Hindlimb muscle (tissue), 1 donor: ENCODE data around the gene ANKRD33B. TPM values are rescaled to one million over a fixed set of nuclear protein-coding genes. Genes with fewer than 3 reads are reported as not detected.
"Not testable (repeated sequence)": the region's sequence is repeated elsewhere in the genome, so short reads cannot be mapped to it uniquely, and the experiment has no call there.

Experiments used
- DNase-seq: peaks from one replicate; pipeline ENCODE4 v3.0.0-alpha.2; 2013
- polyA plus RNA-seq: library from polyadenylated mRNA; unstranded; fragments of 120-200 nt; gene quantifications from one replicate; pipeline ENCODE4 v1.2.1, GENCODE V29; 2013; ENCODE audit not compliant: insufficient read length

ANKRD33B gene
- polyA plus RNA-seq, 1 donor: 2.5 TPM

DNA sequence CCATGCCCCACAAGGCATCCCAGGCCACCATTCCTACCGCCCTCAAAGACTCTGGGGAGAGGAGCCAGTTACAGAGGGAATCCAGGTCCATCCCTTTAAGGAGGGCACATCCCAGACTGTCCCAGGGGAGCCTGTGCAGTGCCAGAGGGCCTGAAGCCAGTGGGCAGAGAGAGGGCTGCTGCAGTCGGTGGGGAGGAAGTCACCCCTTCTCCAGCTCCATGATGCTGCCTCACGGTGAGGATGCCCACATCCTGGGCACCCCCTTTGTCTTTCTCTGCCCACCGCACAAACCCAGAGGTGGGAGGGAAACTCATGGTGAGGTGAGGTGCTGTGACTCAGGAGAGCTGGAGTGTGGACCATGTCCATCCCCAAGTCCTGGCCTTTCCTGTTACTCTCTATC is 26.2 kb upstream of the ANKRD33B start:
- no peak for DNase-seq

DNA sequence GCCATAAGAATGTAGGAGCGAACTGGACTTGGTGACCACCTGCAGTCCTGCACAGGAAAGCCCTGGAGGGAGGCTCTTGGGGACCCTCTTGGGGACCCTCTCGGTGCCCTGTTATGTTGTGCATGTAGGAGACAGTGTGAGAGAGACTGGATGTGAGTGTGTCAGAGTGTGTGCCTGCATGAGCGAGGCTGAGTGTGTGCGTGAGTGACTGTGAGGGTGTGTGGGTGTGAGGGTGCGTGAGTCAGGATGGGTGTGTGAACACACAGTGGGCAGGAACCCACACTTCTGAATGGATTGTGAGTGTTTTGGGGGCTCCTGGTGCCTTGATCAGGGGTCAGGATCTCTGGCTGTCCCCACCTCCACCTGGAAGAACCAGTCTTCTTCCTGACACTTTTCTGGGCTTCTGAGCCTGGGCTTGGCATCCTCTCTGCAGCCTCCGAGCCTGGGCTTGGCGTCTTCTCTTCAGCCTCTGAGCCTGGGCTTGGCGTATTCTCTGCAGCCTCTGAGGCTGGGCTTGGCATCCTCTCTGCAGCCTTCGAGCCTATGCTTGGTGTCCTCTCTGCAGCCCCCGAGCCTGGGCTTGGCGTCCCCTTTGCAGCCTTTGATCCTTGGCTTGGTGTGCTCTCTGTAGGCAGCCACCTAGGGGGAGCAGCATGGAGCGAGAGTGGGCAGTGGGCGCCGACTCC is 25.6 kb upstream of the ANKRD33B start:
- no peak for DNase-seq

DNA sequence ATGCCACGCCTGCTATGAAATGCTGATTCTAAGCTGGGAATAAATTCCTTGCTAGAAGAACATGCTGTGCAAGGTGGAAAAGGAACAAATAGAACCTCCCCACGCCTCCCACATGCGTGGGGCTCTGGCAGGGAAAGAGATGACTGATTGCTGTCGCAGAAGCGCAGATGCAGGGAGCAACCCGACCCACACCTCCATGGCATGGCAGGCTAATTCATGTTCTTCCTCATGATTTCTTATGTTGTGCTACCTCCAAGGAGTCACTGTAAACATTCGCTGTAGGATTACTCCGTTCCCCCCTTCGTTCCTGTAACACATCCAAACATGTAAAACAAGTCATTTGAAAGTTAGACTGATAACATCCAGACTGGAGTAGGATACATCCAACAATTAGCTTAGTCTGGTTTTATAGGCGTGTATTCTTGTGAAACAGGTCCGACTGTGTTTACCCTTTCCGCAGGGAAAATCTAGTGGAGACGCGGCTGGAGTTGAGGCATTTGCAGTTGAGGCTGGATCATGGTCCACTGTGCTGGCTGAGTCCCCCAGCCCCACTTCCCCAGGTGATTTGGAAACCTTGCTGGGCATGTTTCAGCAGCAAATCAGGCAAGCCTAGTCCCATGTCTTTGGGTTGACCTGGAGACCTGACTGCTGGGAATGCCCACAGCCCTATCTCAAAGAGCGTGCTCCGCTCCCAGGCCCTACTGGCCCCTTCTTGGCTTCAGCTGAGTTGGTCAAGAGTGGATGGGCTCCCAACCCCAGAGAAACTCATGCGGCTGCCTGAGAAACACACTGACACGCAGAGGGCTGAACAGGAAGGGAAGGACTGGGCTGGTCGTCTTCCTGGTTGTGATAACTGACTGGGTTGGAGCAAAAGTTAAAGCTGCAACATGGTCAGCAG is 24.8 kb upstream of the ANKRD33B start:
- no peak for DNase-seq

DNA sequence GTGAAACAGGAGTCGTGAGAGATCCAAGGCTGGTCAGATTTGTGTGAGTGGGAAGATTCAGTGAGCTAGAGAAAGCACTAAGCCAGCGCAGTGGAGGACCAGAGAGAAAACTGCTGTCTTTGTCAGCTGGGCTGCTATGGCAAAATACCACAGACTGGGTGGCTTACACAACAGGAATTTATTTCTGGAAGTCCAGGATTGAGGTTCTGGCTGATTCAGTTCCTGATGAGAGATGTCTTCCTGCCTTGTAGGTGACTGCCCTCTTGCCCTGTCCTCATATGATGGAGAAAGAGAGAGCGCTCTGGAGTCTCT is 24.2 kb upstream of the ANKRD33B start:
- no peak for DNase-seq

DNA sequence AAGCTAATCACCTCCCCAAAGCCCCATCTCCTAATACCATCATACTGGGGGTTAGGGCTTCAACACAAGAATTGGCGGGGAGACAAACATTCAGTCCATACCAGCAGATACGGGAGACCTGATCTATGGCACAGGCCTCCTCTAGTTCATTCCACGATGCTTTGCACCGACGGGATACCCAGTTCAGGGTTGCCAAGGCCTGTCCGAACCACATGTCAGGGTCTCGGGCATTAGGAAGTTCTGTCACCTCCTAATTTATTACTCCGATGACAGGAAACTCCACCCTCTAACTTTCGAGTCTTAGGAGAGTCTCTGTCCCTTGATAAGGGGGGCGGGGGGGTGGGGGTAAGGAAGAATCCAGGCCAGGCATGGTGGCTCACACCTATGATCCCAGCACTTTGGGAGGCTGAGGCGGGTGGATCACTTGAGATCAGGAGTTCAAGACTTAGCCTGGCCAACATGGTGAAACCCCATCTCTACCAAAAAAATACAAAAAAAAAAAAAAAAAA is 23.8 kb upstream of the ANKRD33B start:
- no peak for DNase-seq

DNA sequence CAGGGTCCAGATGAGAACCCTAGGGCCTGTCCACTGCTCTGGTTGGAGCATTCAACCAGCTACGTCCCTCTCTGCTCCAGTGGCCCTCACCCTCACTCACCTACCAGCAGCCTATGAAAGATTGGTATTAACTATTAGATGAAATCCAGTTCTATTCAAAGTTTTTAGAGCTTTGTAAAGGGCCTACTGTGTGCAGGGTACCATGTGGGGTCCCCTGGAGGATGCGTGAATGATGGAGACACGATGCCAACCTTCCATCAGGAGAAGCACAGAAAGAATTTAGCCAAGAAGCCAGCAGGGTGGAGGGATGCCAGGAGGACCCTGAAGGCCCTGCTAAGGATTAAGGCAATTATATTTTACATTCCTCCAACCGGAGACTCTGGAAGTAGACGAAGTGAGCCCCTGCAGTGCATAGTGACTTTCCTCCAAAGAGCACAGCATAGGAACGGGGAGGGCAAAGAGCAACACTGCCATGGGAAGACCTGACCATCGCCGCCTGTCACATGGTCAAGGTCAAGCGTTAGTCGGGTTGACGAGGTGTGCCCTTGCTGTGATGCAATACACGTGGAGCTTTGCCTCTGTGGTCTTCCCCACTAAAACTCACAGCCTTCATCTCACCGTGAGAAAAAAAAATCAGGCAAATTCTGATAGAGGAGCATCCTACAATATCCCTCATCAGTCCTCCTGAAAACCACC is 22.8 kb upstream of the ANKRD33B start:
- no peak for DNase-seq

DNA sequence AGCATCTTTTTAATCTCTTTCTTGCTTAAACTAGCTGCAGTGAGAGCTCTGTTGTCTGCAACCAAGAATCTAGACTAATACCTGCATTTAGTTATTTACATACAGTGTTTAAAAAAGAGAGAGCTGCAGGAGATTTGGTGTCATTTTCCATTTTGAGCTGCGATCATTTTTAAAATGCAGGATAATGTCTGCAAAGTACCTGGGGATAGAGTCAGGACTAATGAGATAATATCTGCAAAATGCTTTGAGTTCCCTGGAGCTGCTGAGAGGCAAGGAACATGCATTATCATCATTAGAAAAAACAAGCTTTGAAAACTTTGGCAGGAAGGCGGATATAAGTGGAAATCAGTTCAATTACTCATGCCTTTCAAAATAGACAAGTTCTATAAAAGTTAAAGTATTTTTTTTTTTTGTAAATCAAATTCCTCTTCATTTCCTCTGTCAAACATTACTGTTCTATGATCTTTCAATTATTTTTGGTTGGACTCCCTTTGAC is 21.8 kb upstream of the ANKRD33B start:
- no peak for DNase-seq

DNA sequence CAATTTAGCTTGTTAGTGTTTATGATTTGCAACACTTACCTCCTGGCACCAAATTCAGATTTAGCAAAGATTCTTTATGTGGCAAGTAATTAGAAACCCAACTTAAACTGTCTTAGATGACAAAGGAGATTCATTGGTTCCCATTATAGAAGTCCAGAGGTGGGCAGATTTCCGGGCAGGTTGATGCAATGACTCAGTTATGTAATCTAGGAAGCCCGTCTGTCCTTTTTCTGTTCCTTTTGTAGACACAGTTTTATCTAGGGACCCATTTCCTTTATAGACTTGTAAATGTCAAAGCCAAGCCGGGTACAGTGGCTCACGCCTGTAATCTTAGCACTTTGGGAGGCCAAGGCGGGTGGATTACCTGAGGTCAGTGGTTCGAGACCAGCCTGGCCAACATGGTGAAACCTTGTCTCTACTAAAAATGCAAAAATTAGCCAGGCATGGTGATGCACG is 20.3 kb upstream of the ANKRD33B start:
- DNase-seq: no peak

DNA sequence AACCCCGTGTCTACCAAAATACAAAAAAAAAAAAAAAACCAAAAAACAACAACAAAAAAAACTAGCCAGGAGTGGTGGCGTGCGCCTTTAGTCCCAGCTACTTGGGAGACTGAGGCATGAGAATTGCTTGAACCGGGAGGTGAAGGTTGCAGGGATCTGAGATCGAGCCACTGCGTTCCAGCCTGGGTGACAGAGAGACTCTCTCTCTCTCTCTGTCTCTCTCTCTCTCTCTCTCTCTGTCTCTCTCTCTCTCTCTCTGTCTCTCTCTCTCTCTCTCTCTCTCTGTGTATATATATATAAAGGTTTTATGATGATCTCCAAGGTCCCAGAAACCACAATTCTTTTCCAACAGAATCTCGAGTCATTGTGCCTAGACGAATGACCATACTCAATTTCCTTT is 18.8 kb upstream of the ANKRD33B start:
- no peak for DNase-seq

DNA sequence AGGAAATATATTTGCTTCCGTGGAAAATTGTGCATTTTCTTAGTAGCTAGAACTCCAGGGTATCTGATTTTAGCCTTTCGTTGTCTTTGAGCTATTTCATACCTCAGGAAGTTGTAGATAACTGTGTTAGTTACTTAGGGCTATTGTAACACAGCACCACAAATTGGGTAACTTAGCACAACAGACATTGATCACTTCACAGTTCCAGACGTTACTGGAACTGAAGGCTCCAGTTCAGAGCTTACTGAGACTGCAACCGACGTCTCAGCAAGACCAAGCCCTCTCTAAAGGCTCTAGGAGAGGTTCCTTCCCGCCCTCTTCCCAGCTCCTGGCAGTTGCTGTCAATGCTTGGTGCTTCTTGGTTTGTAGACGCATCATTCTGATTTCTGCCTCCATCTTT is 17.7 kb upstream of the ANKRD33B start:
- DNase-seq: no peak

DNA sequence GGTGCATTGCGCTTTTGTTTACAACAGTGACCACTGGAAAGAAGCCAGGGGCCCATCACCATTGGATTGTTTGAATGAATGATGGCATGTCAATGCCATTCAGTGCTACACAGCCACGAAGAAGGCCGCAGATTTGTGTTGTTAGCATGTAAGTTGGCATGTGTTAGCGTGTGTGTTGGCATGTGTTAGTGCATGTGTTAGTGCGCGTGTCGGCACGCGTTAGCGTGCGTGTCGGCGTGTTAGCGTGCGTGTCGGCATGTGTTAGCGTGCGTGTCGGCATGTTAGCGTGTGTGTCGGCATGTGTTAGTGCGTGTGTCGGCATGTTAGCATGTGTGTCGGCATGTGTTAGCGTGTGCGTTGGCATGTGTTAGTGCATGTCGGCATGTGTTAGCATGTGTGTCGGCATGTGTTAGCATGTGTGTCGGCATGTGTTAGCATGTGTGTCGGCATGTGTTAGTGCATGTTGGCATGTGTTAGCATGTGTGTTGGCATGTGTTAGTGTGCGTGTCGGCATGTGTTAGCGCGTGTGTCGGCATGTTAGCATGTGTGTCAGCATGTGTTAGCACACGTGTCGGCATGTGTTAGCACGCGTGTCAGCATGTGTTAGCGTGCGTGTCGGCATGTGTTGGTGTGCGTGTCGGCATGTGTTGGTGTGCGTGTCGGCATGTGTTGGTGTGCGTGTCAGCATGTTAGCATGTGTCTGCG is 15.3 kb upstream of the ANKRD33B start:
- DNase-seq: no peak

DNA sequence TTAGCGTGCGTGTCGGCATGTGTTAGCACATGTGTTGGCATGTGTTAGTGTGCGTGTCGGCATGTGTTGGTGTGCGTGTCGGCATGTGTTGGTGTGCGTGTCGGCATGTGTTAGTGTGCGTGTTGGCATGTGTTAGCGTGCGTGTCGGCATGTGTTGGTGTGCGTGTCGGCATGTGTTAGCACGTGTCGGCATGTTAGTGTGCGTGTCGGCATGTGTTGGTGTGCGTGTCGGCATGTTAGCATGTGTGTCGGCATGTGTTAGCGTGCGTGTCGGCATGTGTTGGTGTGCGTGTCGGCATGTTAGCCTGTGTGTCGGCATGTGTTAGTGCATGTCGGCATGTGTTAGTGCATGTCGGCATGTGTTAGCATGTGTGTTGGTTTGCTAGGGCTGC is 14.8 kb upstream of the ANKRD33B start:
- DNase-seq: not testable (repeated sequence)

DNA sequence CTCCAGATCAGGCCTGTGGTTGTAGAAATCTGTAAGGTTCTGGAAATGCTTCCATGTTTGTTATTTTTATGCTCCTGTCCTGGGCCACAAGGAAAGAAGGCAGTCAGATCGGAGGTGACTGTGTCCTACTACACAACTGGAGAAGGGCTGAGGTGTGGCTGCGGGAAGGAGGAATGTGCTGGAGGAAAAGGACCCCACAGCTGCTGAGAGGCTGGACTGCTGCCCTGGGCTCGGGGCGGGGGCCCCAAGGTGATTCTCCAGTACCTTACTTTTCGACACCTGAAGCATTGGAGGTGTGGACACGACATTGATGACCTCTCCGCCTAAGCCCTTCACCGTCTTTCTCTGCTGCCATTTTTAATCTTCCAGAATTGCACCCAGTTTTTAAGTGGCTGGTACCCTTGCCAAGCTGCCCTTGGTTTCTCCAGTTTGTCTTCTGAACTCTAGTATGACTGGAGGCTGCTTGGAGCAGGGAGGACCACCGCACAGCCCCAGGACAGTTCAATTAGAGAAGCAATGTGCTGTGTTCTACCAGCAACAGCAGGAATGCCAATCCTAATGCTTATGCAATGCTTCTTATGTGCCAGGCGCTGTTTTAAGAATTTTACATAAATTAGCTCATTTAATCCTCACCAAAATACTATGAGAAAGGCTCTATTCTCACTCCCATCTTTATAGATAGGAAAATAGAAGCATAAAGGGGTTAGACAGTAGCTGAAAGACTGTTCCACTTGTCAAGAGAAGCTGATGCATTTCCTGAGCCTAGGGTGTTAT is 13.5 kb upstream of the ANKRD33B start:
- no peak for DNase-seq

DNA sequence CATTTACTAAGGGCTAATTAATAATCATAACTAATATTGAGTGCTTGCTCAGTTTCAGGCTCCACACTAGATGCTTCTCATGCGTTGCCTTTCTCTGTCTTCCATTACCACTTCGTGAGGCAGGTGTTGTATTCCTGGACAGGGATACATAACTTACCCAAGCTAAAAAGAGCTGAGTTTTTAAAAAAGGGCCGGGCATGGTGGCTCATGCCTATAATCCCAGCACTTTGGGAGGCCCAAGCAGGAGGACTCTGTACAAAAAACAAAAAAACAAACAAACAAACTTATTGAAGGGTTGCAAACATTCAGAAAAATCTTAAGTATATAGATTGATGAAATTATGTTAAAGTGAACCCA is 12.1 kb upstream of the ANKRD33B start:
- no peak for DNase-seq

DNA sequence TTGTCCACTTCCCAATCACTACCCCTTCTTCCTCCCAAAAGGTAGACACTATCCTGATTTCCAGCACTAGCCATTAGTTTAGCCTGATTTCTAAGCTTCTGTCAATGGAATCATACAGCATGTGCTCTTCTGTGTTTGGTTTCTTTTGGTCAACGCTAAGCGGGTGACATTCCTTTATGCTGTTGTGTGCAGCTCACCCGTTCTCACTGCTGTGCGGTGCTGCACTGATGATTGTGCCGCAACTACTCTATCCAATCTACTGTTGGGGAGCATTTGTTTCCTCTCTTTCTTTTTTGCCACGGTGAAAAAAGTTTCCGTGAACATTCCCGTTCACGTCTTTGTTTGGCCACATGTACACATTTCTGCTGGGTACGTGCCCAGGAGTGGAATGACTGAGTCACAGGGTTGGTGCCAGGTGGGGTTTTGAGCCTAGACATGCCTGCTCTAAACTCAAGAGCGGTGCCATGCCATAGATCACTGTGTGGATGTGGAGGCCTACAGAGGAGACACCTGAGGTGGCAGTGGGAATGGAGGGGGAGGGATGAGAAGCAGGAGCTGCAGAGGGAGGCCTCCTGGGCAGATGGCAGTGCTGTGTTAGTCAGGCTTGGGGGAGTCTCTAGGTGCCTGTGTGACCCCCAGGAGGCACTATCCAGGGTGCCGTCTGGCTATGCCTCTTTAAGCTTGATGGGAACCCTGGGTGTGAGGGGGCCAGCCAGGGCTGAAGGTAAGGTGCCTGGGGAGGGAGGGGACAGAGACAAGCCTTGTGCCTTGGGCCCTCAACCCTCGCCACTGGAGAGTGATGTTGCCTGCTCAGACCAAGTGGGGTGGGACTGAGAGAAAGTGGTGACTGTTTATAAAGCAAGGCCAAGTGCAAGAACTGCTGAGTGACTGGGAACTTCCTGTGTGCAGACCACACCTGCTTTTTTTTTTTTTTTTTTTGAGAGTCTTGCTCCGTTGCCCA is 11.4 kb upstream of the ANKRD33B start:
- DNase-seq: no peak

DNA sequence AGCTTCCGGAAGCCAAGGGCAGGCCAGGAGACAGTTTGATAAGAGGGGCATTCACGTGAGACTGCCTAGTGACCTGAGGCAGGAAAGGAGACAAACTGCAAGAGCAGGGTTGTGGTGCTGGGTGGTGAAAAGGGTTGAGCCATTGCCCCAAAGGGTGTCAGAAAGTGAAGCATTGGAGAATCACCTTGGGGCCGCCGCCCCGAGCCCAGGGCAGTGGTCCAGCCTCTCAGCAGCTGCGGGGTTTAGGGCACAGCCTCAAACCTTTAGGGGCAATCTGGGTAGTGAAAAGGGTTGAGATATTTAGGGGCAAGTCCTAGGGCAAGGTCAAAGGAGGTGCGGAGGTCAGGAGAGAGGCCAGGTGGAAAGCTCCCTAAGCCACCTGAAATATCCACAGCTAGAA is 10.4 kb upstream of the ANKRD33B start:
- no peak for DNase-seq

DNA sequence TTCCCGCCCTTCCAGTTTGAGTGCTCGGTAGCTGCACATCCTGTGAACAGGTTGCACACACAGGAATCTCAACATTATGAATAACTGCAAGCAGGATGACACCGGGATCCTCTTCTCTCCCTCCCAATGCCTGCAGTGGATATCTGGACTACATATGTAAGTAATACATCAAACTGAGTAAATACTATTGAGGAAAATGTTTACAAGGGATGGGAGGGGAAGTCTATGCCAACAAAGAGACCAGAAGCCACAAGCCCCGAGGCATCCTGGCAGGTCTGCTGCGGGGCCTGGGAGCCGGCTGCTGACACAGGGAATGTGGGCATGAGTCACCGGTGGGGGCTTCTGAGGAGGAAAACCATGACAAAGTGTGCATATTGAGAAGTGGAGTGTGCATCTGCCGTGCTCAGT is 8.6 kb upstream of the ANKRD33B start:
- DNase-seq: no peak

DNA sequence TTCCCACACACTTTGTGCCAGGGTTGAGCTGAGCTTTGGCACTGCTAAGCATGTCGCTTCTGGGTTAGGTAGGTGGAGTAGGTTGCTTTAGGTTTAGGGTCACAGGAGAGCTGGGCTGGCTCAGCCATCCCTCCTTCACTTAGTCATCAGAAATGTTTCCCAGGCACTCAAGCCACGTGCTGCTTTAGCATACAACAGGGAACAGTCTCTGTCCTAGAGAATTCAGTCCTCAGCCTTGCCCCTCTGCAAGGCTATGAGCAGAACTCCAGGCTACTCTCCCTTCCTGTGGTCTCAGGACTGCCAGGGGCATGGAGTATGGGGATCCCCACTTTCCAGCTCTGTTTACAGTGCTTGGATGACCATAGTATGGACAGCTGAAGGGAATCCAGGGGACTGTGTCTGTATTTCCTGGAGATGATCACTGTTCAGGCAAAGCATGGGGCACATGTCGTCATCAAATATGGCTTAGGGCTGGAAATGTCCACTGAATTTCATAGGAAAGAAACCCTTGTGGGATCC is 7.5 kb upstream of the ANKRD33B start:
- DNase-seq: no peak

DNA sequence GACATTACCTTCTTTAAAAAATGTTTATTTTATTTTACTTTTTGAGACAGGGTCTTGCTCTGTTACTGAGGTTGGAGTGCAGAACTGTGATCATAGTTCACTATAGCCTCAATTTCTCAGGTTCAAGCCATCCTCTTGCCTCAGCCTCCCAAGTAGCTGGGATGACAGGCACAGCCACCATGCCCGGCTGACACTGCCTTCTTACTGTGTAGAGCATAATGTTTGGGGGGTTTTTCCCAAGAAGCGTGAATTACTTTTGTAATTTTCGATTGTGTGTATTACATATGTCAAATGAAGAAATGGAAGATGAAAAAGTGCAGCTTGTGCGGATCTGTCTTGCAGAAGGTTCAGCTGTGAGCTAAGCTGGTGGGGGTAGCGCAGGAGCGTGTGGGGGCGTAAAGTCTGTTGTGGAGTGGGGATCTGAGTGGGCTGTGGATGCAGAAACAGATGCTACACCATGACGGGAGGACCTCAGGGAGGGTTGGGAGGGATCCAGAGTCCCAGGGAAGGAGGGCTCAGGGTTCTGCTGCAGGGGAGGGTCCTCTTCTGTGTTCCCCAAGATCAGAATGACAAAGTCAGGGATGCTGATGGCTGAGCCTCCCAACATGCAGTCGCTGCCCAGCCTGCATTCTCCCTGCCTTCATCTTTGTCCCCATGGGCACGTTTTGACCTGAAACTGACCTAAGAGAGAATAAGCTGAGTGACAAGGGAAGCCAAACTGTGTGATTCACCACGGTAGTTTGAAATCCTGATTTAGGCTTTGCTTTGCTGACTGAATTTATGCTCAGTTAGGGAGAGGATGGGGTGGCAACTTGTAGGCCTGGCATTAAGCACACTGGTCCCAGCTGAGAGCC is 6.8 kb upstream of the ANKRD33B start:
- DNase-seq: no peak
